Fibroblast of peridontal ligament (primary cell): ENCODE data around the gene CD34.

Experiments
- DNase-seq: peaks from one replicate; pipeline ENCODE4 v3.0.0-alpha.2; 2010; ENCODE audit errors: extremely low read depth

CD34 gene

DNA sequence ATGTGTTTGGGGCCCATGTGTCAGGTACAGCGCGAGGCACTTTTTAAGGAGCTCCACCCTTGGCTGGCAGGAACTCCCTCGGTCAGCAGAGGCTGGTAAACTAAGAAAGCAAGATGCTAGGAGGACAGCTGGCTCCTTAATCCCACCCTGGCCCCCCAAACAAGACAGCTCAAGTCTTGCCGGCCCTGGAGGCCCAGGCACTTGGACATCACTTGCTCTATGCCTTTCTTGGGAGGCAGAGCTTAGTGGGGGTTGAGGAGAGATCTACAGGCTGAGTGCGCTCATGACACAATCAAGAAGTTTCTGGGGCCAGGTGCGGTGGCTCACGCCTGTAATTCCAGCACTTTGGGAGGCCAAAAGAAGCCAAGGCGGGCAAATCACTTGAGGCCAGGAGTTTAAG, 78.1 kb downstream of the CD34 start:
- DNase-seq = no peak

- DNase-seq = no peak
Observed at GRCh38 chr1:207831517-207832327, 79.2 kb downstream of the CD34 start.
